HG03108 (cell line): ENCODE measurements around the gene MEGF11.

ENCODE experiments used
- ATAC-seq: cut with Tn5 transposase; IDR thresholded peaks from one replicate; pipeline ENCODE4 v1.9.1; 2021; ENCODE audit warnings: moderate library complexity; ENCODE audit not compliant: unreplicated experiment

The MEGF11 gene

DNA sequence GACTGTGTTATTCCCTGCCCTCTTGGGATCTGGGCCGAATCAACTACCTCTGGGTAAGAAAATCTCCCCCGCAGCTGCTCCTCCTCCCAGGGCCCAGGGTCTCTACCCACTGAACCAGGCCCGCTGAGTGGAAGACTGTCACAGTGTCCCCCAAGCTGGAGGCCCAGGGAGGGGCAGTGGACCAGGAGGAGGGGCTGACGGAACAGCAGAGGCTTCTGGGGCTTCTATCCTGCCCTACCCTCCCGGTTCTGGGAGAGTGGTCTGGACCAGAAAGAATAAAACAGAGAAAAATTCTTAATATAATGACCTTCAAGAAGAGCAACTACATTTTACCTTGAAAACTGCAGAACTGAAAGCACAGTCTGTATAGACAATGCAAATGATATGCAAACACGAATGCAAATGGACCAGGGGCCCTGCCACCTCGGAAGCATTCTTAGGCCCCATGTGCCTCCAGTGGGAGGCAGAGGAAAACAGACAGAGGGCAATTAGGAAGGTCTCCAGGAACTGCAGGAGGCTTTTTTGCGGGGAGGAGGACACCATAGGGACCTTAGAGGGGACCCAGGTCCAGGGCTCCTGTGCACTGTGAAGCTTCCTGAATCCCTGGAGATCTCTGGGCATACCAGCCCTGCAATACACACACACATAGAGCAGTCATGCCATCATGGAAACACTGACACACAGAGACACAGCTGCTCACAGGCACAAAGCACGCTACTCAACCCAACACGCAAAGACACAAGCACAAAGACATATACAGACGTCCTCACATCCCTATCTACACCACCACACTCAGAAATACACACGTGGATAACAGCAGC is 12.3 kb downstream of the MEGF11 start:
- no peak for ATAC-seq

DNA sequence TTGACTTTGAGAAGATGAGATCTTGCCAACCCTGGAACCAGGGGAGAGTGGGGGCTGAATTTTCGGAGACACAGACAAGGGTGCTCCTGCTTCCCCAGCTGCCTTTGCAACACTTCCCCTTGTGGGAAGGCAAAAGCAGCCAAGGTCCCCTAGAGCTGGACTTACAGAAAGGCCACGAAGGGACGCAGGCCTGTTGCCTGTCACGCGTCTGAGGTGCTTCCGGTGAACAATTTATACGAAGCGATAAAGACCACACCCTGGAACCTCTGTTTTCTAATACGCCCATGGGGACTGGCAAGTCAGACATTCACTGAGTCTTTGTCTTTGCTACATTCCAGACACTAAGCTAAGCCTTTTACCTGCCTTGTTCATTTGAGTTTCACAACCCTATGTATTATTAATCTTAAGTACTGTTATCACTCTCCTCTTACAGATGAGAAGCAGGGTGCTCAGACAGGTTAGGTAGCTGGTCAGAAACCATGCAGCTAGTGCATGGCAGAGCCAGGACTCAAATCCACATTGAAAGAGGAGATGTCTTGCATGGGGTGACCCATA is 13.2 kb downstream of the MEGF11 start:
- no peak for ATAC-seq

GRCh38 chr15:66239514-66239913 is 14.0 kb downstream of the MEGF11 start:
- ATAC-seq: no peak

DNA sequence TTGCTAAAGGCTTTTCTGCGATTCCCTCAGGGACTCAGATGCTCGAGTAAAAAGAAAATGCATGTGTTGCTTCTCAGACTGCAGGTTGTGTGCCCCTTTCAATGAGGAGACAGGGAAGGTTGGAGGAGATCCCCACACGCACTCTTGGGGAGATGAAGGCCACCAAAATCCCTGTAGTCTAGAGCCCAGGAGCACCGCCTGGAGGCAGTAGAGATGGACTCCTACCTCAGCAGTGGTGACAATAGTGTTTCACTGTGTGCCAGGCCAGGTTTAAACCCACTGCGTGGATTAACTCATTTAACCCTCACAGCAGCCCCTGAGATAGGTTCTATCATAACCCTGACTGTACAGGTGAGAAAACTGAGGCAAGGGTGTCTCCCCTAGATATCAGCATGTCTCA is 15.2 kb downstream of the MEGF11 start:
- ATAC-seq: no peak

DNA sequence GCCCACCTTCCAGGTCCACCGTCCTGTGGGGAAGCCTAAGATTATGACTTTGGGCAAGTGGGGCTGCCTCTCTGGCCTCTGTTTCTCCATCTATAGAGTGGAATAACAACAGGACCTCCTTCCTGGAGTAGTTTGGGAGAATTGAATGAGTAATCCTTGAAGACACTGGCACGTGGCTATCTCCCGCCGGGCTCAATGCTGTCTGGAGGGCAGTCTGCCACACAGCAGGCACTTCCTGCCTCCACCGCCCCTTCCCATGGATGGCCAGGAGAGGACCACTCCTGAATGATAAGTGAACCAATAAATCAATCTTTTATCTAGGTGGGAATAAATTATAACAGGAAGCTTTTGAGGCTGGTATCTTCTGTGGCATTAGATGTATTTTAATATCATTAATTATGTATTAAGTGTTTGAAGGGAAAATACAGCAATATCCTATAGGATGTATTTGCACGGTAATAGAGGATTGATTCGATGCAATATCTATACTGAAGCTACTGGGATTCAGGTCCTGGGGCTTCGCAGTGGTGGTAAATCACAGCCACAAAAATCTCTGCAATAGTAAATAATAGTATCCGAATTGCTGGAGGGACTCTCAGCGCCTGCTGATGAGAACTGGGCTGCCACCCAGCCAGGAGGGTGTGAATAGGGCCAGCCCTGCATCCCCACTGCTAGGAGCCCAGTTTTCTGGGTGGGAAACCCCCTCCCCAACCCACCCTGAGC is 15.9 kb downstream of the MEGF11 start:
- ATAC-seq: no peak

- ATAC-seq: no peak
These were observed 16.7 kb downstream of the MEGF11 start for GRCh38 chr15:66236806-66237375.

GRCh38 chr15:66235866-66236265 is 17.7 kb downstream of the MEGF11 start:
- ATAC-seq: no peak

GRCh38 chr15:66234798-66235197 is 18.8 kb downstream of the MEGF11 start:
- ATAC-seq: no peak

- ATAC-seq: no peak
These were observed 19.8 kb downstream of the MEGF11 start for GRCh38 chr15:66233487-66234415.

GRCh38 chr15:66232267-66232625 is 21.3 kb downstream of the MEGF11 start:
- no peak for ATAC-seq

DNA sequence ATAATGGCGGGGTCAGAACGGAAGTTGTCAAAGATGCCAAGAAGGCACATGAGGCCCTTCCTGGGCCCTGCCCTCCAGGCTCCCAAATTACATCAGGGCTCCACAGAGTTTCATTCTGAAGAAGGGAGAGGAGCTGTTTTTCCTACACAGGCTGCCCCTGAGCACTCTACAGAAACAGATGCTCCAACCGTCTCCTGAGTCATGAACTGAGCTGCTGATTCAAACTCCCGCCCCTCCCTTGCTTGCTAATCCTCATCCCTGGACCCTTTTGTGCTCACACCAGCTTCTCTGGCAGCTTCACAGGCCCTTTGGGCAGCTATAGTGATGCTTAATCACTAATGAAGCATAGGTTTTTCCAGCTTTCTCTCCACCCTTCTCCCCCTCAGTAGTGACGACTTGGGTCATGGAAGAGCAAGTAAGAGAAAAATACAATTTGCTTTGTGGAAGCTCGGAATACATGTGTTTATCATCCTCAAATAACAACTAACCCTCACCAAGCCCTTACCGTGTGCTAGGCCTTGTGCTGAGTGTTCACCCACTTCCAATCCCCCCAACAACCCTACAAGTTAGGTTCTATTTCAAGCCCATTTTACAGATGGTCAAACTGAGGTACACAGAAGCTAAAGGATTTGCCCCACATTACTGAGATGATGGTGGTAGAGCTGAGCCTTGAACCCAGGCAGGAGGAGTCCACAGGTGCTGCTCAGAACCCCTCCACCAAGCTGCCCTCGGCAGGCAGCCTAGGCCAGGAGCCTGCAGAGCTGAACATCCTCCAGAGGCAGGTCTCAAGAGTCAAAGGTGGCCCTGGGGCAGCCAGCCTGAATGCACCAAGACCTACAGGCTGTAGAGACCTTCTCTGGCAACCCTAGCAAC is 21.9 kb downstream of the MEGF11 start:
- ATAC-seq: no peak

DNA sequence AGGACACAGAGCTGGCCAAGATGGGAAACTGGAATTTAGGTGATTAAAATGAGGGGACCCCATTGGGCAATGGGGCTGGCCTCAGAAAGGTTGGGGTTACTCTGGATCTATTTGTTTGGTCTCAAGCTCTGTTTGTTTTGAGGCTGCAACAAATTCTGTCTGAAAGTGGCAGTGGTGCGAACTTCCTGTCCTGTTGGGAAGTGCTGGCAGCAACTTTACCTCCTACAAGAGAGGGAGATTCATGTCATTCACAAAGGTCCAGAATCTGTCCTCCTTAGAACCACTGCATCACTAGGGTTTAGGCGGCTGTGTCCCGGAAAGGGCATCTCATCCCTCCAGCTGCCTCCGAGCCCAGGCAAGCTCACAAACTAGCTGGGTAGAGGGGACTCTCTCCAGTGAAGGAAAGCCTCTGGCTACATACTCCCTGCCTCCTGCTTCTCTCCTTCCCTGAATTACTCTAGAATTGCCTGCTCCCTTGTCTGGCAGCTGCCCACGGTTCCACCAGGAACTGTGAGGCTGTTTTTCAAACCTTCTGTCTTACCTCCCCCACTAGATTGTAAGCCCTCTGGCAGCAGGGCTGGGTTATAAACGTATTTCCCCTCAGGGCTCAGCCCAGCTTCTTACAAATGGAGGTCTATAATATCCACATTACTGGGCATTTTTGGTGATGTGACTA is 23.6 kb downstream of the MEGF11 start:
- no peak for ATAC-seq

DNA sequence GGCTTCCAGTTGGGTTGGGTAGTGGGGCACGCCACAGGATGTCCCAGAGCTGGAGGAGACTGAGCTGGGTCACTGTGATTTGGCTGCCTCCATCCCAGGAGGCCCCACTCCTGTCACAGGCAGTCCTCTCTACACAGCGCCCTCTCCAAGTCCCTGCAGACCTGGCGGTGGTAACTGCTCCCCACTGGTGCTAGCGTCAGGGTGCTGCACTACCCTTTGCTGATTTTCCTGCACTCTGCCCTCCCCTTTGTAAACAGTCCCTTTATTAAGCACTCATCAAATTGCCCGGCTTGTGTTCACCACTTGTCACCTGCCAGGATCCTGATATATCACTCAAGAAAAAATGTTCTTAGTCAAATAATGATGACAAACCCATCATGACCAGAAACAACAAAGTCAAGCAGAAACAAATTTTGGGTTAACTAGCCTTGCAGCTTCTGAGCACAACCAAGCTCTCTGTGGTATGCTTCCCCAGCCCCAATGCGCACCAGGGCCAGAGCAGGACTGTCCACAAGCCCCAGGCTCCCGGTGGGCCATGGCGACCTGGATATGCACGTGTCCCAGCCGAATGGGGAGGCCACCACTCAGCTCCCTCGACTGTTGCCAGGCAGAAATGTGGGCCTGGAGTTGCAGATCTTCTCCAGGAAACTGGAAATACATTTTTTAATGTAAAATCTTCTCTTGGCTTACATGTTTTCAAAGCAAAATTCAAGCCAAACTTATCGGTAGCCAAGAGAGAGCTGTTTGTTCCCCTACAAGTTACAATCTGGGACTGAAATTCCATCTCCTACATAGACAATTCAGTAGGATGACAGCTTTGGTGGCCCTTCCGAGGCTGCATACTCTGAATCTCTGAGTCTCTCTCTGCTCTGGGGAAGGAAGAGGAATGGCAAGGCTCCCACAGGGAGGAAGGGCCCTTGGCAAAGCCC is 24.5 kb downstream of the MEGF11 start:
- ATAC-seq: no peak

- no peak for ATAC-seq
These were observed 26.8 kb downstream of the MEGF11 start for GRCh38 chr15:66226736-66227135.

- no peak for ATAC-seq
These were observed 27.8 kb downstream of the MEGF11 start for GRCh38 chr15:66225656-66226274.

GRCh38 chr15:66224946-66225345 is 28.6 kb downstream of the MEGF11 start:
- no peak for ATAC-seq

GRCh38 chr15:66222273-66223198 is 31.0 kb downstream of the MEGF11 start:
- ATAC-seq: no peak
